ENCODE results near the gene ADAMTS15. TPM values are rescaled to one million over a fixed set of nuclear protein-coding genes. Genes with fewer than 3 reads are reported as not detected.

ADAMTS15 gene
- total and polyA plus RNA-seq, 2 donors (not counting 1 experiment from before 2014, with no cell fraction given) = not detected

DNA sequence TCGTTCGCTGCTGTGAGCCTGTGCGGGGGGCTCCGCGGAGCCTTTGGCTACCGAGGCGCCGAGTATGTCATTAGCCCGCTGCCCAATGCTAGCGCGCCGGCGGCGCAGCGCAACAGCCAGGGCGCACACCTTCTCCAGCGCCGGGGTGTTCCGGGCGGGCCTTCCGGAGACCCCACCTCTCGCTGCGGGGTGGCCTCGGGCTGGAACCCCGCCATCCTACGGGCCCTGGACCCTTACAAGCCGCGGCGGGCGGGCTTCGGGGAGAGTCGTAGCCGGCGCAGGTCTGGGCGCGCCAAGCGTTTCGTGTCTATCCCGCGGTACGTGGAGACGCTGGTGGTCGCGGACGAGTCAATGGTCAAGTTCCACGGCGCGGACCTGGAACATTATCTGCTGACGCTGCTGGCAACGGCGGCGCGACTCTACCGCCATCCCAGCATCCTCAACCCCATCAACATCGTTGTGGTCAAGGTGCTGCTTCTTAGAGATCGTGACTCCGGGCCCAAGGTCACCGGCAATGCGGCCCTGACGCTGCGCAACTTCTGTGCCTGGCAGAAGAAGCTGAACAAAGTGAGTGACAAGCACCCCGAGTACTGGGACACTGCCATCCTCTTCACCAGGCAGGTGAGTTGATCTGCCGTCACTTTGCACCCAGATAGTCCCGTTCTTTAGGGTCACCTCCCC lies 1.0 kb downstream of the ADAMTS15 start:
- H3K4me3 ChIP-seq (ENCODE audit: control extremely low read depth in 1 of 5, extremely low read depth in 1 of 5, insufficient read depth in 1 of 5, low read depth in 2 of 5, low read length in 4 of 5) = no peak overlapping the region
- peak overlapping the region; percentile 61 for H3K4me2 ChIP-seq (replicated peaks; ENCODE audit: low read depth, low read length, poor library complexity, severe bottlenecking)
- H3K9ac ChIP-seq (ENCODE audit: low read length) = no peak overlapping the region
- intact Hi-C loops (cut with micrococcal nuclease) = no loop called here
- WGBS (ENCODE audit: insufficient coverage) = 7% methylated on average over 64 of the region's 64 CpGs
- no peak for ATAC-seq (ENCODE audit: low read depth)
- peaks cover 0 to 44% (median 2%) of the 10 kb centered on the region in 4 experiments for H3K27me3 ChIP-seq (replicated peaks in 1 of 4; ENCODE audit: control extremely low read depth in 1 of 4, control insufficient read depth in 3 of 4, insufficient read depth in 4 of 4, low read length in 3 of 4)
- Mint-ChIP-seq H3K27ac (no peak overlapping the region), H3K4me3 (no peak overlapping the region), H3K9me3 (ENCODE audit: insufficient read depth) (no peaks in the 10 kb centered on the region), H3K27me3 (peaks cover 53% of the 10 kb centered on the region), H3K4me1 (peaks cover 12% of the 10 kb centered on the region)
- no peak for TF ChIP-seq EZH2 (IDR thresholded peaks at IDR 0.05; ENCODE audit: borderline replicate concordance, insufficient read depth, low read depth, low read length, poor library complexity, severe bottlenecking)
- TF ChIP-seq, protein P1, sequence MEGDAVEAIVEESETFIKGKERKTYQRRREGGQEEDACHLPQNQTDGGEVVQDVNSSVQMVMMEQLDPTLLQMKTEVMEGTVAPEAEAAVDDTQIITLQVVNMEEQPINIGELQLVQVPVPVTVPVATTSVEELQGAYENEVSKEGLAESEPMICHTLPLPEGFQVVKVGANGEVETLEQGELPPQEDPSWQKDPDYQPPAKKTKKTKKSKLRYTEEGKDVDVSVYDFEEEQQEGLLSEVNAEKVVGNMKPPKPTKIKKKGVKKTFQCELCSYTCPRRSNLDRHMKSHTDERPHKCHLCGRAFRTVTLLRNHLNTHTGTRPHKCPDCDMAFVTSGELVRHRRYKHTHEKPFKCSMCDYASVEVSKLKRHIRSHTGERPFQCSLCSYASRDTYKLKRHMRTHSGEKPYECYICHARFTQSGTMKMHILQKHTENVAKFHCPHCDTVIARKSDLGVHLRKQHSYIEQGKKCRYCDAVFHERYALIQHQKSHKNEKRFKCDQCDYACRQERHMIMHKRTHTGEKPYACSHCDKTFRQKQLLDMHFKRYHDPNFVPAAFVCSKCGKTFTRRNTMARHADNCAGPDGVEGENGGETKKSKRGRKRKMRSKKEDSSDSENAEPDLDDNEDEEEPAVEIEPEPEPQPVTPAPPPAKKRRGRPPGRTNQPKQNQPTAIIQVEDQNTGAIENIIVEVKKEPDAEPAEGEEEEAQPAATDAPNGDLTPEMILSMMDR (IDR thresholded peaks at IDR 0.05) = no peak
- H2AFZ ChIP-seq (ENCODE audit: insufficient read depth, low read depth, low read length, poor library complexity, severe bottlenecking) = no peak overlapping the region
- H3K4me1 ChIP-seq (ENCODE audit: control insufficient read depth in 2 of 2, insufficient read depth in 2 of 2, low read length in 2 of 2) = peaks cover 11 to 15% of the 10 kb centered on the region in 2 donors
- H3K9me3 ChIP-seq (ENCODE audit: control extremely low read depth in 1 of 3, control insufficient read depth in 2 of 3, insufficient read depth in 1 of 3, low read length in 2 of 3) = no peaks in the 10 kb centered on the region
- no peak for DNase-seq
- no peaks in the 10 kb centered on the region for H4K20me1 ChIP-seq (ENCODE audit: control insufficient read depth, insufficient read depth, low read length, poor library complexity, severe bottlenecking)
- POLR2A ChIA-PET = no interaction called here
- CTCF ChIA-PET = no interaction called here
- H3K27ac ChIP-seq (ENCODE audit: low read length in 2 of 2) = no peak overlapping the region
- H3K36me3 ChIP-seq (replicated peaks in 1 of 2; ENCODE audit: control extremely low read depth in 1 of 2, control insufficient read depth in 1 of 2, extremely low read depth in 1 of 2, insufficient read depth in 2 of 2, low read length in 1 of 2) = no peaks in the 10 kb centered on the region
- H3K79me2 ChIP-seq (ENCODE audit: control insufficient read depth, insufficient read depth, low read length) = no peaks in the 10 kb centered on the region

DNA sequence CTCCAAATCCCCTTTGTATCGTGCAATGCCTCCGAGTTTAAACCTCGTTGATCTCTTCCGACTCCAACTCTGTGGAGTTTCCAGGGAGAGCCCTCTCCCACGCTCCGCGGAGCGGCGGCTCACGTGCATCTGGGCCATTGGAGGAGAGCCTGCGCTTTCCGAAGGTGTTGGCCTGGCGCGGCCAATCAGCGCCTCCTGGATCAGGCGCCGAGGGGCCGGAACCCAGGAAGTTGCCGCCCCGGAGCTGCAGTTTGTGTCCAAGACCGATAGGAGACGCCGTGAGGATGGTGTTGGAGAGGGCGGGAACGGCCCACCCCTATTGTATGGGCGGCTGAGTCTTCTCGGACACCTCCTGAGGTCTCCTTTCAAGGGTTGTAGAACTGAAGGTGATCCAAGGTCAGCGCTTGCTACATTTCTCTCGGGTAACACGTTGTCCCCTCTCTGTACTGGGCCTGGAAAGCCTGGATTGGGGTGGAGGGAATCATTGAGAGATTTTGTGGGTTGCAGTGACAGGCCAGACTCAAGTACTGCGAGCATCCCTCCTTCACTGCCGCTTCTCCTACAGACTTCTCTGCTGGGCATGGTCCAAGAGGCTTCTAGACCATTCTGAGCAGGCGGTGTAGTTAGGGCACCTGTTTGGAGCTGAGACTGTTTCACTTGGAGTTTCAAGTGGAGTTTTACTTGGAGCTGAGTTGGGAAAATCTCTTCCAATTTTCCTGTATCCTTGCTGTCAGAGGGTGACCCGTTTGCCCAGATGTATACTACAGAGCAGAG lies 1.7 kb downstream of the ADAMTS15 start:
- Histone ChIP-seq H3K27ac (ENCODE audit: low read length in 2 of 2) (no peak overlapping the region), H2AFZ (ENCODE audit: insufficient read depth, low read depth, low read length, poor library complexity, severe bottlenecking) (no peak overlapping the region)
- no peak overlapping the region for H3K27ac Mint-ChIP-seq

More for the DNA sequence above, 1.7 kb downstream of the ADAMTS15 start:
- intact Hi-C loops (cut with micrococcal nuclease) = no loop called here
- Mint-ChIP-seq H3K9me3 (ENCODE audit: insufficient read depth) (no peaks in the 10 kb centered on the region), H3K27me3 (peaks cover 51% of the 10 kb centered on the region), H3K4me3 (no peak overlapping the region), H3K4me1 (peaks cover 12% of the 10 kb centered on the region)
- WGBS (ENCODE audit: insufficient coverage) = 31% methylated on average over 28 of the region's 34 CpGs
- DNase-seq (no peak), ATAC-seq (ENCODE audit: low read depth) (no peak)
- Histone ChIP-seq H3K4me3 (ENCODE audit: control extremely low read depth in 1 of 5, extremely low read depth in 1 of 5, insufficient read depth in 1 of 5, low read depth in 2 of 5, low read length in 4 of 5) (no peak overlapping the region), H3K4me1 (ENCODE audit: control insufficient read depth in 2 of 2, insufficient read depth in 2 of 2, low read length in 2 of 2) (peaks cover 11 to 15% of the 10 kb centered on the region in 2 donors), H3K9me3 (ENCODE audit: control extremely low read depth in 1 of 3, control insufficient read depth in 2 of 3, insufficient read depth in 1 of 3, low read length in 2 of 3) (no peaks in the 10 kb centered on the region), H3K4me2 (replicated peaks; ENCODE audit: low read depth, low read length, poor library complexity, severe bottlenecking) (no peak overlapping the region), H3K27me3 (replicated peaks in 1 of 4; ENCODE audit: control extremely low read depth in 1 of 4, control insufficient read depth in 3 of 4, insufficient read depth in 4 of 4, low read length in 3 of 4) (peaks cover 0 to 44% (median 2%) of the 10 kb centered on the region in 4 experiments), H3K36me3 (replicated peaks in 1 of 2; ENCODE audit: control extremely low read depth in 1 of 2, control insufficient read depth in 1 of 2, extremely low read depth in 1 of 2, insufficient read depth in 2 of 2, low read length in 1 of 2) (no peaks in the 10 kb centered on the region), H3K79me2 (ENCODE audit: control insufficient read depth, insufficient read depth, low read length) (no peaks in the 10 kb centered on the region), H3K9ac (ENCODE audit: low read length) (no peak overlapping the region), H4K20me1 (ENCODE audit: control insufficient read depth, insufficient read depth, low read length, poor library complexity, severe bottlenecking) (no peaks in the 10 kb centered on the region)
- ChIA-PET CTCF (interaction anchor here (0.9 to 1.9 kb wide), 3 partner anchors 14 to 412 kb away, joined by 4 to 7 read pairs (median 5); no protein-coding TSS in a partner anchor), POLR2A (no interaction called here)
- TF ChIP-seq EZH2 (IDR thresholded peaks at IDR 0.05; ENCODE audit: borderline replicate concordance, insufficient read depth, low read depth, low read length, poor library complexity, severe bottlenecking) = no peak
- TF ChIP-seq, protein P1 (IDR thresholded peaks at IDR 0.05) = no peak

Measured in B cell (primary cell).